ENCODE results near the gene BFSP1.

The BFSP1 gene

GRCh38 chr20:17463711-17464110, 67.5 kb downstream of the BFSP1 start:
- H3K4me1 ChIP-seq (ENCODE audit: insufficient read depth, low read length), result no peaks in the 10 kb centered on the region
- H3K4me3 ChIP-seq (ENCODE audit: low read length), result no peak overlapping the region
- no peaks in the 10 kb centered on the region for H3K36me3 ChIP-seq (ENCODE audit: insufficient read depth, low read length)
- H3K27me3 ChIP-seq (ENCODE audit: insufficient read depth, low read length), result no peaks in the 10 kb centered on the region; the same call in 1 of the 2 replicates
- H3K9me3 ChIP-seq (ENCODE audit: insufficient read depth, low read depth, low read length), result no peaks in the 10 kb centered on the region
- 91% methylated on average over 1 of the region's 1 CpG for WGBS
- H3K9ac ChIP-seq (ENCODE audit: low read depth, low read length), result no peak overlapping the region
- no peak overlapping the region for H3K27ac ChIP-seq (ENCODE audit: low read depth, low read length)

GRCh38 chr20:17461941-17462340, 69.2 kb downstream of the BFSP1 start:
- H3K36me3 ChIP-seq (ENCODE audit: insufficient read depth, low read length), result no peaks in the 10 kb centered on the region
- no peaks in the 10 kb centered on the region; the same call in 1 of the 2 replicates for H3K27me3 ChIP-seq (ENCODE audit: insufficient read depth, low read length)
- no peaks in the 10 kb centered on the region for H3K9me3 ChIP-seq (ENCODE audit: insufficient read depth, low read depth, low read length)
- WGBS, result 85% methylated on average over 3 of the region's 3 CpGs
- H3K4me1 ChIP-seq (ENCODE audit: insufficient read depth, low read length), result no peaks in the 10 kb centered on the region
- no peak overlapping the region for H3K4me3 ChIP-seq (ENCODE audit: low read length)
- no peak overlapping the region for H3K9ac ChIP-seq (ENCODE audit: low read depth, low read length)
- no peak overlapping the region for H3K27ac ChIP-seq (ENCODE audit: low read depth, low read length)

GRCh38 chr20:17460119-17460518, 71.1 kb downstream of the BFSP1 start:
- H3K4me3 ChIP-seq (ENCODE audit: low read length), result no peak overlapping the region
- no peaks in the 10 kb centered on the region for H3K4me1 ChIP-seq (ENCODE audit: insufficient read depth, low read length)
- H3K36me3 ChIP-seq (ENCODE audit: insufficient read depth, low read length), result no peaks in the 10 kb centered on the region
- H3K27ac ChIP-seq (ENCODE audit: low read depth, low read length), result no peak overlapping the region
- 100% methylated on average over 1 of the region's 2 CpGs for WGBS
- no peak overlapping the region for H3K9ac ChIP-seq (ENCODE audit: low read depth, low read length)
- no peaks in the 10 kb centered on the region for H3K9me3 ChIP-seq (ENCODE audit: insufficient read depth, low read depth, low read length)
- H3K27me3 ChIP-seq (ENCODE audit: insufficient read depth, low read length), result no peaks in the 10 kb centered on the region; the same call in 1 of the 2 replicates

- Histone ChIP-seq H3K9me3 (ENCODE audit: insufficient read depth, low read depth, low read length) (no peaks in the 10 kb centered on the region), H3K27me3 (ENCODE audit: insufficient read depth, low read length) (no peaks in the 10 kb centered on the region), H3K36me3 (ENCODE audit: insufficient read depth, low read length) (no peaks in the 10 kb centered on the region), H3K9ac (ENCODE audit: low read depth, low read length) (no peak overlapping the region), H3K4me3 (ENCODE audit: low read length) (no peak overlapping the region), H3K27ac (ENCODE audit: low read depth, low read length) (no peak overlapping the region), H3K4me1 (ENCODE audit: insufficient read depth, low read length) (no peaks in the 10 kb centered on the region)
- 92% methylated on average over 6 of the region's 6 CpGs for WGBS
Observed at GRCh38 chr20:17457588-17458190, 73.5 kb downstream of the BFSP1 start.

GRCh38 chr20:17457079-17457478, 74.1 kb downstream of the BFSP1 start:
- no peak overlapping the region for H3K27ac ChIP-seq (ENCODE audit: low read depth, low read length)
- H3K4me3 ChIP-seq (ENCODE audit: low read length), result no peak overlapping the region
- H3K36me3 ChIP-seq (ENCODE audit: insufficient read depth, low read length), result no peaks in the 10 kb centered on the region
- H3K27me3 ChIP-seq (ENCODE audit: insufficient read depth, low read length), result no peaks in the 10 kb centered on the region
- H3K4me1 ChIP-seq (ENCODE audit: insufficient read depth, low read length), result no peaks in the 10 kb centered on the region
- H3K9ac ChIP-seq (ENCODE audit: low read depth, low read length), result no peak overlapping the region
- no peaks in the 10 kb centered on the region for H3K9me3 ChIP-seq (ENCODE audit: insufficient read depth, low read depth, low read length)
- 90% methylated on average over 1 of the region's 1 CpG for WGBS

- Histone ChIP-seq H3K4me3 (ENCODE audit: low read length) (no peak overlapping the region), H3K9ac (ENCODE audit: low read depth, low read length) (no peak overlapping the region), H3K27me3 (ENCODE audit: insufficient read depth, low read length) (no peaks in the 10 kb centered on the region), H3K36me3 (ENCODE audit: insufficient read depth, low read length) (no peaks in the 10 kb centered on the region), H3K9me3 (ENCODE audit: insufficient read depth, low read depth, low read length) (no peaks in the 10 kb centered on the region), H3K4me1 (ENCODE audit: insufficient read depth, low read length) (no peaks in the 10 kb centered on the region), H3K27ac (ENCODE audit: low read depth, low read length) (no peak overlapping the region)
- 92% methylated on average over 8 of the region's 8 CpGs for WGBS
Observed at GRCh38 chr20:17456279-17456678, 74.9 kb downstream of the BFSP1 start.

GRCh38 chr20:17453592-17453991, 77.6 kb downstream of the BFSP1 start:
- Histone ChIP-seq H3K4me3 (ENCODE audit: low read length) (no peak overlapping the region), H3K9ac (ENCODE audit: low read depth, low read length) (no peak overlapping the region), H3K27me3 (ENCODE audit: insufficient read depth, low read length) (no peaks in the 10 kb centered on the region), H3K4me1 (ENCODE audit: insufficient read depth, low read length) (no peaks in the 10 kb centered on the region), H3K9me3 (ENCODE audit: insufficient read depth, low read depth, low read length) (no peaks in the 10 kb centered on the region), H3K36me3 (ENCODE audit: insufficient read depth, low read length) (no peaks in the 10 kb centered on the region), H3K27ac (ENCODE audit: low read depth, low read length) (no peak overlapping the region)
- WGBS, result 95% methylated on average over 22 of the region's 22 CpGs

GRCh38 chr20:17452441-17452840, 78.7 kb downstream of the BFSP1 start:
- H3K4me3 ChIP-seq (ENCODE audit: low read length), result no peak overlapping the region
- H3K4me1 ChIP-seq (ENCODE audit: insufficient read depth, low read length), result no peaks in the 10 kb centered on the region
- H3K36me3 ChIP-seq (ENCODE audit: insufficient read depth, low read length), result no peaks in the 10 kb centered on the region
- no peak overlapping the region for H3K27ac ChIP-seq (ENCODE audit: low read depth, low read length)
- 93% methylated on average over 3 of the region's 3 CpGs for WGBS
- H3K27me3 ChIP-seq (ENCODE audit: insufficient read depth, low read length), result no peaks in the 10 kb centered on the region
- H3K9me3 ChIP-seq (ENCODE audit: insufficient read depth, low read depth, low read length), result no peaks in the 10 kb centered on the region
- no peak overlapping the region for H3K9ac ChIP-seq (ENCODE audit: low read depth, low read length)

GRCh38 chr20:17449031-17449430, 82.1 kb downstream of the BFSP1 start:
- H3K27me3 ChIP-seq (ENCODE audit: insufficient read depth, low read length), result no peaks in the 10 kb centered on the region
- H3K27ac ChIP-seq (ENCODE audit: low read depth, low read length), result no peak overlapping the region
- no peaks in the 10 kb centered on the region for H3K36me3 ChIP-seq (ENCODE audit: insufficient read depth, low read length)
- H3K9ac ChIP-seq (ENCODE audit: low read depth, low read length), result no peak overlapping the region
- 91% methylated on average over 2 of the region's 2 CpGs for WGBS
- no peaks in the 10 kb centered on the region for H3K4me1 ChIP-seq (ENCODE audit: insufficient read depth, low read length)
- H3K9me3 ChIP-seq (ENCODE audit: insufficient read depth, low read depth, low read length), result no peaks in the 10 kb centered on the region
- H3K4me3 ChIP-seq (ENCODE audit: low read length), result no peak overlapping the region

- no peak overlapping the region for H3K9ac ChIP-seq (ENCODE audit: low read depth, low read length)
- no peak overlapping the region for H3K27ac ChIP-seq (ENCODE audit: low read depth, low read length)
- 100% methylated on average over 2 of the region's 2 CpGs for WGBS
- no peaks in the 10 kb centered on the region for H3K4me1 ChIP-seq (ENCODE audit: insufficient read depth, low read length)
- H3K4me3 ChIP-seq (ENCODE audit: low read length), result no peak overlapping the region
- no peaks in the 10 kb centered on the region for H3K36me3 ChIP-seq (ENCODE audit: insufficient read depth, low read length)
- H3K27me3 ChIP-seq (ENCODE audit: insufficient read depth, low read length), result no peaks in the 10 kb centered on the region
- no peaks in the 10 kb centered on the region for H3K9me3 ChIP-seq (ENCODE audit: insufficient read depth, low read depth, low read length)
Observed at GRCh38 chr20:17448071-17448470, 83.1 kb downstream of the BFSP1 start.

- H3K4me1 ChIP-seq (ENCODE audit: insufficient read depth, low read length), result no peaks in the 10 kb centered on the region
- H3K27ac ChIP-seq (ENCODE audit: low read depth, low read length), result no peak overlapping the region
- H3K9ac ChIP-seq (ENCODE audit: low read depth, low read length), result no peak overlapping the region
- H3K9me3 ChIP-seq (ENCODE audit: insufficient read depth, low read depth, low read length), result no peaks in the 10 kb centered on the region
- H3K4me3 ChIP-seq (ENCODE audit: low read length), result no peak overlapping the region
- no peaks in the 10 kb centered on the region for H3K27me3 ChIP-seq (ENCODE audit: insufficient read depth, low read length)
- 92% methylated on average over 5 of the region's 5 CpGs for WGBS
- no peaks in the 10 kb centered on the region for H3K36me3 ChIP-seq (ENCODE audit: insufficient read depth, low read length)
Observed at GRCh38 chr20:17446171-17446570, 85.0 kb downstream of the BFSP1 start.

GRCh38 chr20:17445543-17445942, 85.6 kb downstream of the BFSP1 start:
- Histone ChIP-seq H3K4me3 (ENCODE audit: low read length) (no peak overlapping the region), H3K9me3 (ENCODE audit: insufficient read depth, low read depth, low read length) (no peaks in the 10 kb centered on the region), H3K36me3 (ENCODE audit: insufficient read depth, low read length) (no peaks in the 10 kb centered on the region), H3K27ac (ENCODE audit: low read depth, low read length) (no peak overlapping the region), H3K4me1 (ENCODE audit: insufficient read depth, low read length) (no peaks in the 10 kb centered on the region), H3K27me3 (ENCODE audit: insufficient read depth, low read length) (no peaks in the 10 kb centered on the region), H3K9ac (ENCODE audit: low read depth, low read length) (no peak overlapping the region)
- 85% methylated on average over 13 of the region's 13 CpGs for WGBS
